Brain pericyte (primary cell): ENCODE measurements around the gene TSSC4.
A peak's percentile ranks its signal among the peaks of the same experiment; 100 is the strongest.
"Not testable (repeated sequence)": the region's sequence is repeated elsewhere in the genome, so short reads cannot be mapped to it uniquely, and the experiment has no call there.

Experiments used
- DNase-seq: peaks from one replicate; pipeline ENCODE4 v3.0.0-alpha.2; 2012; ENCODE audit warnings: low read depth, low spot score

Gene TSSC4

DNA sequence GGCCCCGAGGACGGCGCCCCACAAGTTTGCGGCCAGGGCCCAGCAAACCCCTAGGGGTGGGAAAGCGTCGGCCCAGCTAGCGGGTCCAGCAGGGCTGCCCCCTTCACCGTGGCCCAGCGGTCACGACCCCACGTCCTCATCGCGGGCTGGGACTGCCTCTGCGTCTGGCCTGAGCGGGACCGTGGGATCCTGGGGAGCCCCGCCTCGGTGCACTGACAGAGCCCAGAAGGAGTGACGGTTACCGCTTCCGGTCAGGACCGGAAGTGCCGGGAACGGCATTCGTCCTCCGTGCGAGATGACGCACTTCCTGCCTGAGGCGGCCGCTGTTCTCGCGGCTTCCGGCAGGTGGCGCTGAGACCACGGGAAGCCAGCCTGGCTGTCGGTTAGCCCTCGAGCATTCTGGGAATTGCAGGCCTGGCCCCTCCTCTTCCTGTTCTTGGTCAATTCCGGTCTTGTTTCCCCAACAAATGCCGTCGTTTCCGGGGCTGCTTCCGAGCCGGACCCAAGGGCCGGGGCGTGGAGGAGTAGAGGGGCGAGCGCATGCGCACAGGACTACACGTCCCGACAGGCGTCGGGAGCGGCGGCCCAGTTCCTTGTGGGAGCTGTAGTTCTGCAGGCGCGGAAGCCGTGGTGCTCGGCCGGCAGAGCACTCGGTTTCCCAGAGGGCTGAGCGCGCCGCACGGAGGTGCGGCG is at the start of gene TSSC4:
Gene TSSC4 (plus strand): TSS at position 682 of the 693 bp plus-strand sequence. CDS start 1,884 bp downstream, outside the sequence.
- peak; percentile 100 for DNase-seq

- DNase-seq, result no peak
Observed at GRCh38 chr11:2351701-2352100, 48.8 kb upstream of the TSSC4 start.

- no peak for DNase-seq
Observed at GRCh38 chr11:2352420-2352819, 48.1 kb upstream of the TSSC4 start.

GRCh38 chr11:2355000-2355644 is 45.4 kb upstream of the TSSC4 start:
- DNase-seq, result no peak

- DNase-seq, result no peak
Observed at GRCh38 chr11:2357246-2357645, 43.3 kb upstream of the TSSC4 start.

- not testable (repeated sequence) for DNase-seq
Observed at GRCh38 chr11:2357651-2358050, 42.9 kb upstream of the TSSC4 start.

DNA sequence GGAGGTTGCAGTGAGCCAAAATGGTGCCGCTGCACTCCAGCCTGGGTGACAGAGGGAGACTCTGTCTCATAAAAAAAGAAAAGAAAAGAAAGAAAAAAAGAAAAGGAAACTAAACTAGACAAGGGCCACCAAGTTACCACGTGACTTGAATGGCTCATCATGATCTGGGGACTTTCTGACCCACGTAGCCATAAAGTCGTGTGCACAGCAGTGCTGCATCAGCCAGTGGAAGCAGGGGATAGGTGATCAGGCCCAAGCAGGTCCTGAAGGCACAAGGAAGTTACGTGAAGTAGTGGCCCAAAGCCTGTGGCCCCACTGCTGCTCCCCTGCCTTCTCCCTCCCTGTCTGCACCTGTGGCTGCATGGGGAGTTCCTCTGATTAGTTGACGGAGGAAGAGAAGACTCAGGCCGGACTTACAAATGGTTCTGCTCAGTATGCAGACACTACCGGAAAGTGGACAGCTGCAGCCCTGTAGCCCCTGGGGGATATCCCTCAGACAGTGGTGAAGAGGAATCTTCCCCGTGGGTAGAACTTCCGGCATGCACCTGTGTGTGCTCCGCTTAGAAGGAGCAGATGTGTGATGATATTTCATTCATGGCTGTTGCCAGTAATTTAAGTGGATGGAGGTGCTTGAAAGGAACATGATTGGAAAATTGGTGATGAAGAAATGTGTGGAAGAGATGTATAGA is 41.7 kb upstream of the TSSC4 start:
- no peak for DNase-seq

DNA sequence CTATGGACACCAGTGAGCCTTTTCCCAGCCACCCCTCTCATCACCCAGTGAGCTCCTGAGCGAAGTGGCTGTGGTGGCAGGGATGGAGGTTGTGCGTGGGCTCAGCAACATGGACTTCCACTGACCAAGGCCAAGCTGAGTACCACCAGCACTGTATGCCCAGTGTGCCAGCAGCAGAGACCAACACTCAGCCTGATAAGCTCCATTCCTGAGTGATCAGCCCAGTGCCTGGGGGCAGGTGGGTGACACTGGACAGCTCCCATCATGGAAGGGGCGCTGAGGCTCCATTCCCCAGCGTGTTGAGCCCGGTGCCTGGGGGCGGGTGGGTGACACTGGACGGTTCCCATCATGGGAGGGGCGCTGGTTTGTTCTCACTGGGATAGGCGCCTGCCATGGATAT is 41.0 kb upstream of the TSSC4 start:
- no peak for DNase-seq

- no peak for DNase-seq
Observed at GRCh38 chr11:2360081-2360642, 40.4 kb upstream of the TSSC4 start.

- no peak for DNase-seq
Observed at GRCh38 chr11:2361565-2361964, 39.0 kb upstream of the TSSC4 start.

DNA sequence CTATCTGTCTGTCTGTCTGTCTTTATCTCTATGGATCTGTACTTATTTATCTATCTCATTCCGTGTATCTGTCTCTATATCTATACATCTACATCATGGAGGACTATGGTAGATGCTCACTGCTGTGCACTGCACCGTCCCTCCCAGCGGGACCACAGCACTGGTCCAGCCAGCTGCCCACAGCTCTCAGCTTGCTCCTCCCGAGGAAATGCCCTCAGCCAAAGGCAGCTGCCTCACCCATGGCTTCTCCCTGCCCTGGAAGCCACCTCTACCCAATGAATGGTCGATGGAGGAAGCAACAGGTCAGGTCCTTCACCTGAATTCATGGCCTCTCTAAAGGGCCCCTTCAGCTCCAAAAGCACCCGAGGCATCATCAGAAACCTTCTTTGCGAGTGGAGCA is 38.1 kb upstream of the TSSC4 start:
- no peak for DNase-seq

DNA sequence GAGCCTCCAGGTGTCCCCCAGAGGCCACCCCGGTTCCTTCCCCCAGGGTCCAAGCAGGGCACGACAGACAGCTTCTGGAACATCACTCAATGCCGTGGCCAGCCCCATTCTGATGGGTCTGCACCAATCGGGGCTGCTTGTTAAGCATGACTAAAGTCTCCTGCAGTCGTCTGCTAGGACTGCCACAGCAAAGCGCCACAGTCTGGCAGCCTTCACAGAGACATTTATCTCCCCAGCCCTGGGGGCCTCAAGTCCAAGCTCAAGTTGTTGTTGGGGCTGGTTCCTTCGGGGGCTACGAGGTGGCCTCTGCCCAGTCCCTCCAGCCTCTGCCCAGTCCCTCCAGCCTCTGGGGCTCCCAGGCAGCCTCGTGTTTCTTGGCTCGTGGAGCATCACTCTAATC is 37.4 kb upstream of the TSSC4 start:
- DNase-seq, result no peak

DNA sequence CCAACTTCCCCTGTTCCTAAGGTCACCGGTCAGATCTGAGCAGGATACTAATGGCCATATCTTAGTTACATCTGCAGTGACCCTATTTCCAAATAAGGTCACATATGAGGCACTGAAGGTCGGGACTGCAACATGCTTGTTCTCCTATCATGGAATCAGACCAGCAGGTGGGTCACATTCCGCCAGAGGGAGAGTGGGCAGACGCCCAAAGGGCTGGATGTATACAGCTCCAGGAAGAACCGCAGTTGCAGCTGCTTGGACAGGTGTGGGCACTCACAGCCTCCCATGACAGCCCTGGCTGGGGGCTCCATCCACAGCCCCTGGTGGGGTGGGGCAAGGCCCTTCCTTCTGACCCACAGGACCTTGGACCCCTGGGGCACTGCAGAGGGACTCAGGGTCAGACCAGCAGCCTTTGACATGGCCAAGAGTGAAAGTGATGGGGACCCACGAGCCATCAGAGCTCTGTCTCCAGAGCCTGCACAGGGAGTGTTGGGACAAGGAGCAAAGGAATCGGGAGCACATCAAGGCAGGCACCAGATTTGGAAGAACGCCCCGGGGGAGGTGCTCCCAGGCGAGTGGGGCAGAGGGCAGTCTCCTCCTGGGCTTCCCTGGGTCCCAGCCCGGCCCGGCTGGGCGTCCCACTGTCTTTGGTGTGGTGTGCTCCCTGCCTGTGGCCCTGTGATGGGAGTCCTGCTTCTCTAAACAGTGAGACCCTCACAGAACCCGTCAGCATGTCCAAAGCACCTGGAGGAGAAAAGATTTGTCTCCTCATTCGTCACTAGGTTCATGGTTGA is 36.8 kb upstream of the TSSC4 start:
- no peak for DNase-seq

GRCh38 chr11:2364386-2364785 is 36.2 kb upstream of the TSSC4 start:
- DNase-seq, result not testable (repeated sequence)

DNA sequence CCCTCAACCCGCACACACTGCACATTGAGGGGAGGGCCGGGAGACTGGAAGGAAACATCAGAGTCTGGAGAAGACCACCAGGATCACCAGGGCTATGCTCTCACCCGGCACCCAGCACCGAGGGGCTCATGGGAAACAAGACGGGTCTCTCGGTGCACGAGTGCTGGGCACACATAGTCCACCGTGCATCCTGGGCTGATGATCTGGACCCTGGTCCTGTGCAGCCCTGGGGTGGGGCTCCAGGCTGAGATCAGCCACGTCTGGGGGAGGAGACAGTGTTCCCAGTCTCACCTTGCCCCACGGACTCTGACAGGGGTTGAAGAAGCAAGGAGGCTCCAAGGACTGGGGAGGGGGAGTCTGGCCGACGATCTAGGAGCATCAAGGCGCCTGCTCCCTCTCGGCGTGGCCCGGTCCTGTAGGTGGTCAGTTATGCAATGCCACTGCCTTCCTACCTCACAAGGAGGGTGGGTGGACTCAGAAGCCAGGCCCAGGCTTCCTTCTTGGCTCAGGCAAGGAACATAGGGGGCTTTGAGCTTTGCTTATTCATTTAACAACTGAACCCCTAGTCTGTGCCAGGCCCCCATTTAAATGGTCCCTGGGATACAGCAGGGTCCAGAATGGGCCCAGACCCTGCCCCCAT is 34.9 kb upstream of the TSSC4 start:
- DNase-seq, result no peak

DNA sequence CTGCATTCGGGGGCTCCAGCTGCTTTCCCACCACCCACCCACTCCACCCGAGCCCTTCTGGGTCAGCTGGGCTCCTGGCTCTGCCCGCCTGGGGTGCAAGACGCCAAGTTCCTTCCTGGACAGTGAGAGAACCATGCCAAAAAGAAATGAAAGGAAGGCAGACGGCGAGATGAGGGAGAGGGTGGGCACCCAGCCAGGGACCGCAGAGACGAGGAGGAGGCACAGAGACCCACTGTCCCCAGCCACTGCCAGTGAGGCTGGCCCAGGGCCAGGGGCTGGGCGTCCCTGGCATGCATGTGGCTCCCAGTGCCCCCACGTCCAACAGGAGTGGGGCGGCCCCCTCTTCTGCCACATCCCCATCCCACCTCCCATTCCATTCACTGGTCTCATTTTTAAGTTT is 34.3 kb upstream of the TSSC4 start:
- no peak for DNase-seq

- no peak for DNase-seq
Observed at GRCh38 chr11:2366733-2367132, 33.8 kb upstream of the TSSC4 start.

DNA sequence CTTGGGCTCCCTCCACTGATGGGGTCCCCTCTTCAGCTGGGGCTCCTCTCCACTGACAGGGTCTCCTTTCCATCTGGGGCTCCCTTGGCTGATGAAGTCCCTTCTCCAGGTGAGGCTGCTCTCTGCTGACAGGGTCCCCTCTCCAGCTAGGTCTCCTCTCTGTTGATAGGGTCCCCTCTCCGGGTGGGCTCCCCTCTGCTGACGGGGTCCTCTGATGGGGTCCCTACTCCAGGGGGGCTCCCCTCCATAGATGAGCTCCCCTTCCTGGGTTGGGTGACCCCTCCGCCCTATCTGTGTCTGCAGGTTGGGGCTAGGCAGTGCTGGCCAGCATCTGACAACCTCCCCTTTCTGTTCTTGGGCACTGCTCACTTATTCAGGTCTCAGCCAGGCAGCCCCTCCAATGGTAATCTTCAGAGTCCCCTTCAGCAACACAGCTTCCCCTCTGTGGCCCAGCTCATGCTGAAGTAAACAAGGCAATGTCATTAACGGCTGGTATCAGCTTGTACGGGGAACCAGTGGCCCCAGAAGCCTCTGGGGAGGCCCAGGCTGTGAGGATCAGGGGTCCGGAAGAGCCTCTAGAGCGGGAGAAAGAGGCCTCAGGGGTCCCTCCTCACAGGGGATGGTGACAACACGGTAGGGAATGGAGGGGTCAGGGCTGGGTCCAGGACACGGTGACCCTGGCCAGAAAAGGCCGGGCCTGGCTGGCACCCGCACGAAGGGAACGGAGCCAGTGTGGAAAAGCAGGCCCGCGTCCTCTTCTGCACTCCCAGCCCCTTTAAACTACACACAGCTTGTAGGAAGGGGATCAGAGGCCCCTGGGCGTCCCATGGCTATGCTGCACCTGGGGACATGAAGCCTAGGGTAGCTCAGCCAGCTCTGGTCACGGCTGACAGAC is 33.0 kb upstream of the TSSC4 start:
- DNase-seq, result no peak

DNA sequence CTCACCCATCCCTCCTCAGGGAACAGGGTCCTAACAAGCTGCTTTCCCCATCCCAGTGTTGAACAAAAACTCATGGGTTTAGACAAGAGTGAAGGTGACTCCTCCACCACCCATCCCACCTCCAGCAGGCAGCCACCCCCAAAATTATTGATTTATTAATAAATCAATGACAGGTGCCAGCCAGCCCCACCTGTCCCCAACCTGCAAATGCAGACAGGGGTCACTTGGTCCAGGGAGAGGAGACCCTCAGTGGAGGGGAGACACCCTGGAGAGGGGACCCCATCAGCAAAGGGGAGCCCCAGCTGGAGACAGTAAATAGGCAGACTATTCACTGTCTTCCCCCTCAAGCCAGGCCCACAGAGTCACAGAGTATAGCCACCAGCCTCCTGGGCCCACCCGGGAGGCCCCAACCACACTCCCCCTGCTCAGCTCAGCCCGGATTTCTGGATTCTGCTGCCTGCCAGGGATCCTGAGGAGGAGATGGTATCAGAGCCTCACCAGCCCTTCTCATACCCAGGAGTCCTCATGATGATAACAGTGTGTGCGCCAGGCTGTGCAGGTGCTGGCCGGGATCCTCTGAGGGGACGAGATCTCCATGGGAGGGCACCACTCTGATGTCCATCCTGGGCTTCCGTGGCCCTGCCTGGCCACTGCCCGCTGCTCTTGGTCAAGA is 32.2 kb upstream of the TSSC4 start:
- DNase-seq, result no peak

- no peak for DNase-seq
Observed at GRCh38 chr11:2368851-2369180, 31.7 kb upstream of the TSSC4 start.
